Endothelial cell of umbilical vein (primary cell): ENCODE results near the gene FBXL17.

Experiments
- CTCF ChIP-seq, 2 donors: IDR thresholded peaks; 1 replicate in 1 of 2; 2 replicates in 1 of 2; pipeline ENCODE4 v1.5.1; 2011; ENCODE audit warnings: low read length in 2 of 2, mild to moderate bottlenecking in 2 of 2, moderate library complexity in 2 of 2, control low read depth in 1 of 2, inconsistent platforms in 1 of 2, low read depth in 1 of 2; ENCODE audit not compliant: insufficient read depth in 1 of 2; ENCODE audit errors: extremely low read depth in 1 of 2
- EZH2 ChIP-seq: IDR thresholded peaks from 2 replicates; pipeline ENCODE4 v1.6.1; 2012; ENCODE audit warnings: borderline replicate concordance, low read depth, mild to moderate bottlenecking, moderate library complexity, low read length, inconsistent platforms; ENCODE audit not compliant: severe bottlenecking
- JUN ChIP-seq: IDR thresholded peaks from 2 replicates; pipeline ENCODE4 v1.6.1; 2011; ENCODE audit warnings: borderline replicate concordance, low read depth; ENCODE audit not compliant: insufficient read length, insufficient read depth
- POLR2A ChIP-seq: IDR thresholded peaks from 2 replicates; pipeline ENCODE4 v1.6.1; 2012; ENCODE audit warnings: low read depth, mild to moderate bottlenecking, control low read depth, low read length

- no peak for TF ChIP-seq POLR2A
- TF ChIP-seq CTCF (IDR thresholded peaks at IDR 0.05; ENCODE audit: extremely low read depth in 1 of 2, insufficient read depth in 1 of 2, low read depth in 1 of 2, low read length in 2 of 2): no peak
- no peak for TF ChIP-seq EZH2
- TF ChIP-seq JUN: peak; percentile 14
Measured at GRCh38 chr5:107830750-107831149, 551.1 kb downstream of the FBXL17 start.
